Activated CD4-positive, alpha-beta memory T cell treated with anti-CD3 and anti-CD28 coated beads, Interleukin-2, amount 10 ng/mL, durations not matched to agents 7 days and 5 days (primary cell): ENCODE results near the gene C1QL4. TPM values are rescaled to one million over a fixed set of nuclear protein-coding genes. Genes with fewer than 3 reads are reported as not detected.
"Not testable (repeated sequence)": the region's sequence is repeated elsewhere in the genome, so short reads cannot be mapped to it uniquely, and the experiment has no call there.

Source experiments
- CTCF ChIA-PET: fragments of 350-600 bp; sonication (Branson Sonifier 250); formaldehyde crosslinking; loops from one replicate; lab custom pipeline; 2021; ENCODE audit warnings: antibody characterized with exemption, inconsistent platforms; lab: Charles Lee
- POLR2A ChIA-PET: fragments of 350-600 bp; sonication (Branson Sonifier 250); formaldehyde crosslinking; loops from one replicate; lab custom pipeline; 2021; ENCODE audit warnings: antibody characterized with exemption; lab: Charles Lee
- DNase-seq: peaks from one replicate; pipeline ENCODE4 v3.0.0-alpha.2; 2020
- H3K27ac Mint-ChIP-seq: one replicate; pipeline ENCODE4 v1.8.0; 2021; ENCODE audit warnings: mild to moderate bottlenecking, mixed read lengths
- H3K27me3 Mint-ChIP-seq: one replicate; pipeline ENCODE4 v1.8.0; 2021; ENCODE audit warnings: mixed read lengths
- H3K36me3 Mint-ChIP-seq: one replicate; pipeline ENCODE4 v1.8.0; 2021; ENCODE audit warnings: low read depth, mixed read lengths
- H3K4me1 Mint-ChIP-seq: one replicate; pipeline ENCODE4 v1.8.0; 2021; ENCODE audit warnings: mixed read lengths
- H3K4me3 Mint-ChIP-seq: one replicate; pipeline ENCODE4 v1.8.0; 2021; ENCODE audit warnings: mild to moderate bottlenecking, mixed read lengths
- H3K9me3 Mint-ChIP-seq: one replicate; pipeline ENCODE4 v1.8.0; 2021; ENCODE audit warnings: mixed read lengths
- total RNA-seq, 2 experiments: library from RNA; stranded (reverse); gene quantifications; one replicate each; pipeline ENCODE4 v1.2.3, GENCODE V29; 2021

C1QL4 gene
- total RNA-seq, 2 experiments from 2014 or later, result not detected

DNA sequence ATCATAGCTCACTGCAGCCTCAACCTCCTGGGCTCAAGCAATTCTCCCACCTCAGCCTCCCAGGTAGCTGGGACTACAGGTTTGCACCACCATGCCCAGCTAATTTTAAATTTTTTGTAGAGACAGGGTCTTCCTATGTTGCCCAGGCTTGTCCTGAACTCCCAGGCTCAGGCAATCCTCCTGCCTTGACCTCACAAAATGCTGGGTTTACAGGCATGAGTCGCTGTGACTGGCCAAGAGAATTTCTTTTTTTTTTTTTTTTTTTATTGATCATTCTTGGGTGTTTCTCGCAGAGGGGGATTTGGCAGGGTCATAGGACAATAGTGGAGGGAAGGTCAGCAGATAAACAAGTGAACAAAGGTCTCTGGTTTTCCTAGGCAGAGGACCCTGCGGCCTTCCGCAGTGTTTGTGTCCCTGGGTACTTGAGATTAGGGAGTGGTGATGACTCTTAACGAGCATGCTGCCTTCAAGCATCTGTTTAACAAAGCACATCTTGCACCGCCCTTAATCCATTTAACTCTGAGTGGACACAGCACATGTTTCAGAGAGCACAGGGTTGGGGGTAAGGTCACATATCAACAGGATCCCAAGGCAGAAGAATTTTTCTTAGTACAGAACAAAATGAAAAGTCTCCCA is 54.1 kb downstream of the C1QL4 start:
- H3K27me3 Mint-ChIP-seq, result peaks cover 32% of the 10 kb centered on the region
- POLR2A ChIA-PET, H3K36me3 Mint-ChIP-seq, H3K4me3 Mint-ChIP-seq, H3K9me3 Mint-ChIP-seq, H3K4me1 Mint-ChIP-seq, DNase-seq, H3K27ac Mint-ChIP-seq: not testable (repeated sequence)
- CTCF ChIA-PET, result interaction anchor here (0.7 to 1.3 kb wide), 4 partner anchors 65 to 94 kb away, joined by 3 to 4 read pairs (median 4); no protein-coding TSS in a partner anchor

Other genes starting within 250 kb of the C1QL4 start
- gene DHH, start 242.4 kb downstream of the C1QL4 start, total RNA-seq, result under 1 TPM; 0.08 to 0.20 TPM
- gene LMBR1L, start 226.3 kb downstream of the C1QL4 start, total RNA-seq, result 10 to 100 TPM; 82.8 to 85.3 TPM
- 1,000 to 10,000 TPM; 1,691 to 1,705 TPM for gene TUBA1B, start 205.8 kb downstream of the C1QL4 start, total RNA-seq
- 100 to 1,000 TPM; 106 to 109 TPM for gene TUBA1A, start 148.1 kb downstream of the C1QL4 start, total RNA-seq
- 100 to 1,000 TPM; 250 to 262 TPM for gene TUBA1C, start 72.1 kb downstream of the C1QL4 start, total RNA-seq
- gene PRPH, start 42.0 kb downstream of the C1QL4 start, total RNA-seq, result under 1 TPM in 1 of 2 experiments, not detected in 1; 0.38 TPM
- gene TROAP, start 13.9 kb downstream of the C1QL4 start, total RNA-seq, result 10 to 100 TPM; 75.1 to 79.5 TPM
- under 1 TPM in 1 of 2 experiments, not detected in 1; 0.05 TPM for gene DNAJC22, start 9.7 kb upstream of the C1QL4 start, total RNA-seq
- 10 to 100 TPM; 12.3 to 15.6 TPM for gene SPATS2, start 30.3 kb upstream of the C1QL4 start, total RNA-seq
- under 1 TPM; 0.58 to 0.90 TPM for gene KCNH3, start 201.8 kb upstream of the C1QL4 start, total RNA-seq
- 10 to 100 TPM; 70.5 to 73.1 TPM for gene MCRS1, start 231.0 kb upstream of the C1QL4 start, total RNA-seq